ENCODE measurements around the gene DLL4.
"Not testable (repeated sequence)": the region's sequence is repeated elsewhere in the genome, so short reads cannot be mapped to it uniquely, and the experiment has no call there.

The DLL4 gene

GRCh38 chr15:40958723-40959122 is 29.6 kb downstream of the DLL4 start:
- H3K27ac ChIP-seq (ENCODE audit: low read depth in 2 of 2, low read length in 2 of 2), result no peak overlapping the region
- H3K9ac ChIP-seq (ENCODE audit: low read depth in 1 of 2, low read length in 2 of 2), result no peak overlapping the region
- H3K4me1 ChIP-seq (ENCODE audit: control insufficient read depth in 2 of 2, insufficient read depth in 2 of 2, low read length in 2 of 2), result peaks cover 6 to 19% of the 10 kb centered on the region in 2 donors
- no peaks in the 10 kb centered on the region for H3K36me3 ChIP-seq (ENCODE audit: control insufficient read depth in 2 of 2, insufficient read depth in 2 of 2, low read length in 2 of 2)
- no peak overlapping the region for H3K4me3 ChIP-seq (ENCODE audit: low read length in 2 of 2)
- no peaks in the 10 kb centered on the region for H3K9me3 ChIP-seq (ENCODE audit: control insufficient read depth in 2 of 2, low read length in 2 of 2)
- H3K27me3 ChIP-seq (ENCODE audit: control insufficient read depth in 2 of 2, insufficient read depth in 2 of 2, low read length in 2 of 2), result no peaks in the 10 kb centered on the region

GRCh38 chr15:40959331-40960141 is 30.4 kb downstream of the DLL4 start:
- H3K9me3 ChIP-seq (ENCODE audit: control insufficient read depth in 2 of 2, low read length in 2 of 2), result no peaks in the 10 kb centered on the region
- H3K4me3 ChIP-seq (ENCODE audit: low read length in 2 of 2), result no peak overlapping the region
- H3K36me3 ChIP-seq (ENCODE audit: control insufficient read depth in 2 of 2, insufficient read depth in 2 of 2, low read length in 2 of 2), result no peaks in the 10 kb centered on the region
- no peaks in the 10 kb centered on the region for H3K27me3 ChIP-seq (ENCODE audit: control insufficient read depth in 2 of 2, insufficient read depth in 2 of 2, low read length in 2 of 2)
- no peak overlapping the region for H3K9ac ChIP-seq (ENCODE audit: low read depth in 1 of 2, low read length in 2 of 2)
- peaks cover 6 to 19% of the 10 kb centered on the region in 2 donors for H3K4me1 ChIP-seq (ENCODE audit: control insufficient read depth in 2 of 2, insufficient read depth in 2 of 2, low read length in 2 of 2)
- no peak overlapping the region for H3K27ac ChIP-seq (ENCODE audit: low read depth in 2 of 2, low read length in 2 of 2)

GRCh38 chr15:40960151-40960885 is 31.2 kb downstream of the DLL4 start:
- no peaks in the 10 kb centered on the region for H3K27me3 ChIP-seq (ENCODE audit: control insufficient read depth in 2 of 2, insufficient read depth in 2 of 2, low read length in 2 of 2)
- no peaks in the 10 kb centered on the region for H3K9me3 ChIP-seq (ENCODE audit: control insufficient read depth in 2 of 2, low read length in 2 of 2)
- H3K9ac ChIP-seq (ENCODE audit: low read depth in 1 of 2, low read length in 2 of 2), result peak overlapping the region; percentile 41 to 58
- no peaks in the 10 kb centered on the region for H3K36me3 ChIP-seq (ENCODE audit: control insufficient read depth in 2 of 2, insufficient read depth in 2 of 2, low read length in 2 of 2)
- H3K4me1 ChIP-seq (ENCODE audit: control insufficient read depth in 2 of 2, insufficient read depth in 2 of 2, low read length in 2 of 2), result peaks cover 6 to 19% of the 10 kb centered on the region in 2 donors
- H3K27ac ChIP-seq (ENCODE audit: low read depth in 2 of 2, low read length in 2 of 2), result peak overlapping the region; percentile 54 to 71
- H3K4me3 ChIP-seq (ENCODE audit: low read length in 2 of 2), result no peak overlapping the region

- Histone ChIP-seq H3K36me3 (ENCODE audit: control insufficient read depth in 2 of 2, insufficient read depth in 2 of 2, low read length in 2 of 2) (no peaks in the 10 kb centered on the region), H3K27ac (ENCODE audit: low read depth in 2 of 2, low read length in 2 of 2) (peak overlapping the region; percentile 54 to 71), H3K9me3 (ENCODE audit: control insufficient read depth in 2 of 2, low read length in 2 of 2) (no peaks in the 10 kb centered on the region), H3K9ac (ENCODE audit: low read depth in 1 of 2, low read length in 2 of 2) (peak overlapping the region; percentile 2 to 58), H3K4me1 (ENCODE audit: control insufficient read depth in 2 of 2, insufficient read depth in 2 of 2, low read length in 2 of 2) (peaks cover 6 to 19% of the 10 kb centered on the region in 2 donors), H3K27me3 (ENCODE audit: control insufficient read depth in 2 of 2, insufficient read depth in 2 of 2, low read length in 2 of 2) (no peaks in the 10 kb centered on the region), H3K4me3 (ENCODE audit: low read length in 2 of 2) (no peak overlapping the region)
Measured at GRCh38 chr15:40960925-40961324, 31.8 kb downstream of the DLL4 start.

GRCh38 chr15:40961740-40962139 is 32.6 kb downstream of the DLL4 start:
- H3K9ac ChIP-seq (ENCODE audit: low read depth in 1 of 2, low read length in 2 of 2); H3K27ac ChIP-seq (ENCODE audit: low read depth in 2 of 2, low read length in 2 of 2); H3K27me3 ChIP-seq (ENCODE audit: control insufficient read depth in 2 of 2, insufficient read depth in 2 of 2, low read length in 2 of 2); H3K36me3 ChIP-seq (ENCODE audit: control insufficient read depth in 2 of 2, insufficient read depth in 2 of 2, low read length in 2 of 2); H3K9me3 ChIP-seq (ENCODE audit: control insufficient read depth in 2 of 2, low read length in 2 of 2); H3K4me3 ChIP-seq (ENCODE audit: low read length in 2 of 2): not testable (repeated sequence)
- peaks cover 6 to 19% of the 10 kb centered on the region in 2 donors for H3K4me1 ChIP-seq (ENCODE audit: control insufficient read depth in 2 of 2, insufficient read depth in 2 of 2, low read length in 2 of 2)

- H3K27me3 ChIP-seq (ENCODE audit: control insufficient read depth in 2 of 2, insufficient read depth in 2 of 2, low read length in 2 of 2); H3K27ac ChIP-seq (ENCODE audit: low read depth in 2 of 2, low read length in 2 of 2); H3K4me3 ChIP-seq (ENCODE audit: low read length in 2 of 2); H3K36me3 ChIP-seq (ENCODE audit: control insufficient read depth in 2 of 2, insufficient read depth in 2 of 2, low read length in 2 of 2); H3K9ac ChIP-seq (ENCODE audit: low read depth in 1 of 2, low read length in 2 of 2); H3K9me3 ChIP-seq (ENCODE audit: control insufficient read depth in 2 of 2, low read length in 2 of 2): not testable (repeated sequence)
- H3K4me1 ChIP-seq (ENCODE audit: control insufficient read depth in 2 of 2, insufficient read depth in 2 of 2, low read length in 2 of 2), result peaks cover 6 to 19% of the 10 kb centered on the region in 2 donors
Measured at GRCh38 chr15:40962317-40962716, 33.2 kb downstream of the DLL4 start.

- Histone ChIP-seq H3K9ac (ENCODE audit: low read depth in 1 of 2, low read length in 2 of 2) (no peak overlapping the region), H3K9me3 (ENCODE audit: control insufficient read depth in 2 of 2, low read length in 2 of 2) (no peaks in the 10 kb centered on the region), H3K4me1 (ENCODE audit: control insufficient read depth in 2 of 2, insufficient read depth in 2 of 2, low read length in 2 of 2) (peaks cover 6 to 12% of the 10 kb centered on the region in 2 donors), H3K27me3 (ENCODE audit: control insufficient read depth in 2 of 2, insufficient read depth in 2 of 2, low read length in 2 of 2) (no peaks in the 10 kb centered on the region), H3K27ac (ENCODE audit: low read depth in 2 of 2, low read length in 2 of 2) (no peak overlapping the region), H3K4me3 (ENCODE audit: low read length in 2 of 2) (no peak overlapping the region), H3K36me3 (ENCODE audit: control insufficient read depth in 2 of 2, insufficient read depth in 2 of 2, low read length in 2 of 2) (no peaks in the 10 kb centered on the region)
Measured at GRCh38 chr15:40963201-40963600, 34.1 kb downstream of the DLL4 start.

- H3K36me3 ChIP-seq (ENCODE audit: control insufficient read depth in 2 of 2, insufficient read depth in 2 of 2, low read length in 2 of 2), result no peaks in the 10 kb centered on the region
- H3K9me3 ChIP-seq (ENCODE audit: control insufficient read depth in 2 of 2, low read length in 2 of 2), result no peaks in the 10 kb centered on the region
- H3K4me1 ChIP-seq (ENCODE audit: control insufficient read depth in 2 of 2, insufficient read depth in 2 of 2, low read length in 2 of 2), result peaks cover 6 to 12% of the 10 kb centered on the region in 2 donors
- H3K27ac ChIP-seq (ENCODE audit: low read depth in 2 of 2, low read length in 2 of 2), result no peak overlapping the region
- no peaks in the 10 kb centered on the region for H3K27me3 ChIP-seq (ENCODE audit: control insufficient read depth in 2 of 2, insufficient read depth in 2 of 2, low read length in 2 of 2)
- H3K9ac ChIP-seq (ENCODE audit: low read depth in 1 of 2, low read length in 2 of 2), result no peak overlapping the region
- H3K4me3 ChIP-seq (ENCODE audit: low read length in 2 of 2), result no peak overlapping the region
Measured at GRCh38 chr15:40964006-40964405, 34.9 kb downstream of the DLL4 start.

- H3K9me3 ChIP-seq (ENCODE audit: control insufficient read depth in 2 of 2, low read length in 2 of 2), result no peaks in the 10 kb centered on the region
- H3K4me3 ChIP-seq (ENCODE audit: low read length in 2 of 2), result no peak overlapping the region
- no peaks in the 10 kb centered on the region for H3K27me3 ChIP-seq (ENCODE audit: control insufficient read depth in 2 of 2, insufficient read depth in 2 of 2, low read length in 2 of 2)
- no peaks in the 10 kb centered on the region for H3K36me3 ChIP-seq (ENCODE audit: control insufficient read depth in 2 of 2, insufficient read depth in 2 of 2, low read length in 2 of 2)
- no peak overlapping the region for H3K9ac ChIP-seq (ENCODE audit: low read depth in 1 of 2, low read length in 2 of 2)
- H3K4me1 ChIP-seq (ENCODE audit: control insufficient read depth in 2 of 2, insufficient read depth in 2 of 2, low read length in 2 of 2), result peaks cover 6 to 12% of the 10 kb centered on the region in 2 donors
- no peak overlapping the region for H3K27ac ChIP-seq (ENCODE audit: low read depth in 2 of 2, low read length in 2 of 2)
Measured at GRCh38 chr15:40964634-40965033, 35.5 kb downstream of the DLL4 start.

GRCh38 chr15:40968290-40969085 is 39.3 kb downstream of the DLL4 start:
- Histone ChIP-seq H3K9me3 (ENCODE audit: control insufficient read depth in 2 of 2, low read length in 2 of 2) (no peaks in the 10 kb centered on the region), H3K27ac (ENCODE audit: low read depth in 2 of 2, low read length in 2 of 2) (no peak overlapping the region), H3K9ac (ENCODE audit: low read depth in 1 of 2, low read length in 2 of 2) (no peak overlapping the region), H3K4me3 (ENCODE audit: low read length in 2 of 2) (no peak overlapping the region), H3K4me1 (ENCODE audit: control insufficient read depth in 2 of 2, insufficient read depth in 2 of 2, low read length in 2 of 2) (no peaks in the 10 kb centered on the region), H3K27me3 (ENCODE audit: control insufficient read depth in 2 of 2, insufficient read depth in 2 of 2, low read length in 2 of 2) (no peaks in the 10 kb centered on the region), H3K36me3 (ENCODE audit: control insufficient read depth in 2 of 2, insufficient read depth in 2 of 2, low read length in 2 of 2) (no peaks in the 10 kb centered on the region)

Measured in mucosa of rectum (tissue), 2 donors.